Erythroblast (primary cell): ENCODE measurements around the gene CDH24.

Experiments
- GATA1 ChIP-seq: IDR thresholded peaks from 2 replicates; pipeline ENCODE4 v1.6.1; 2011; ENCODE audit warnings: low read depth, mild to moderate bottlenecking, control low read depth, low read length, moderate library complexity
- POLR2A ChIP-seq: IDR thresholded peaks from 2 replicates; pipeline ENCODE4 v1.6.1; 2011; ENCODE audit warnings: mild to moderate bottlenecking, low read length

GRCh38 chr14:23002592-23002991 is 54.7 kb downstream of the CDH24 start:
- TF ChIP-seq POLR2A: no peak
- TF ChIP-seq GATA1: no peak
